ENCODE measurements around the gene CHCHD6.

The CHCHD6 gene

DNA sequence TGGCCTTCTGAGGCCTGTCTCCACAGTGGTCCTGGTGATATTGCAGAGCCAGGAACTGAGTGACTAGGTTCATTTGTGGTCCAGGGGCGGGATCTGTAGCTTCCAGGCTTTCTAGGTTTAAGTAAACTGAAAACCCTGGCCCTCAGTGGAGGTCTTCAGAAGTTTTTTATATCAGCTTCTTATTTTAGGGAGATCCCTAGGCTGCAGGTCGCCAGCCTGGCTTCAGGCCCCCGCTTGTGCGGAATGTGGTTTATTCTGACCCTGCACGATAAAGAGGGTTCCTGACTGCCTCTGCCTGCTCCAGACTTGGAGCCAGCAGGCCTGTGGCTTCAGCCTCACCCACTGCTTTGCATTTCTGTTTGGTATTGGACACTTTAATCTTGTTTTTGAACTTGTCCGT lies 145.0 kb downstream of the CHCHD6 start:
- DNase-seq (ENCODE audit: low read depth, low spot score): no peak
- Histone ChIP-seq H3K27ac (no peak overlapping the region), H3K4me3 (no peak overlapping the region), H3K9ac (ENCODE audit: insufficient read length) (no peak overlapping the region), H3K36me3 (ENCODE audit: insufficient read depth, low read length) (no peaks in the 10 kb centered on the region), H3K9me3 (ENCODE audit: low read depth, low read length) (no peaks in the 10 kb centered on the region)
- TF ChIP-seq POLR2AphosphoS5 (IDR thresholded peaks at IDR 0.05; ENCODE audit: borderline replicate concordance, low read depth, low read length) (no peak), EZH2 (IDR thresholded peaks at IDR 0.05) (no peak)

DNA sequence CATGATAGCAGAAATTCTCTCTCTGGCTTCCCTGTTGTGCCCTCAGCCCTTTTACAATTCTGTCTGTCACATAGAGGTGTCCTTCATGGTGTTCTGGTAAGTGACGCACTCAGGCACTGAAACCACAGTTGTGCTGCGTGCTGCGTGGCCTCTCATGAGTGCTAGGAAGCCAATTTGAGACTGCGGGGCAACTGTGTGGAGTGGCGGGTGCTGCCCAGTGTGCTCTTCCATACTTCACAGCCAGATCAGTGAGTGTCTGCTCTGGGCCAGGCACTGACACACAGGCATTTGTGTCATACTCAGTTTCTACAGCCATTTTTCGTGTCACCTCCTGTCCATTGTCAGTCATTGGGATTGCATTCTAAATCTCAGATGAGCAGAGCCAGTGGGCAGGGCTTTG lies 145.7 kb downstream of the CHCHD6 start:
- no peaks in the 10 kb centered on the region for H3K36me3 ChIP-seq (ENCODE audit: insufficient read depth, low read length)
- TF ChIP-seq EZH2 (IDR thresholded peaks at IDR 0.05) (no peak), FOXP2 (optimal IDR thresholded peaks at IDR 0.05; ENCODE audit: control extremely low read depth, extremely low read length, insufficient read depth) (no peak), POLR2AphosphoS5 (IDR thresholded peaks at IDR 0.05; ENCODE audit: borderline replicate concordance, low read depth, low read length) (no peak)
- H3K9me3 ChIP-seq (ENCODE audit: low read depth, low read length): no peaks in the 10 kb centered on the region
- H3K4me3 ChIP-seq: no peak overlapping the region
- no peak overlapping the region for H3K9ac ChIP-seq (ENCODE audit: insufficient read length)
- no peak overlapping the region for H3K27ac ChIP-seq
- no peak for DNase-seq (ENCODE audit: low read depth, low spot score)

DNA sequence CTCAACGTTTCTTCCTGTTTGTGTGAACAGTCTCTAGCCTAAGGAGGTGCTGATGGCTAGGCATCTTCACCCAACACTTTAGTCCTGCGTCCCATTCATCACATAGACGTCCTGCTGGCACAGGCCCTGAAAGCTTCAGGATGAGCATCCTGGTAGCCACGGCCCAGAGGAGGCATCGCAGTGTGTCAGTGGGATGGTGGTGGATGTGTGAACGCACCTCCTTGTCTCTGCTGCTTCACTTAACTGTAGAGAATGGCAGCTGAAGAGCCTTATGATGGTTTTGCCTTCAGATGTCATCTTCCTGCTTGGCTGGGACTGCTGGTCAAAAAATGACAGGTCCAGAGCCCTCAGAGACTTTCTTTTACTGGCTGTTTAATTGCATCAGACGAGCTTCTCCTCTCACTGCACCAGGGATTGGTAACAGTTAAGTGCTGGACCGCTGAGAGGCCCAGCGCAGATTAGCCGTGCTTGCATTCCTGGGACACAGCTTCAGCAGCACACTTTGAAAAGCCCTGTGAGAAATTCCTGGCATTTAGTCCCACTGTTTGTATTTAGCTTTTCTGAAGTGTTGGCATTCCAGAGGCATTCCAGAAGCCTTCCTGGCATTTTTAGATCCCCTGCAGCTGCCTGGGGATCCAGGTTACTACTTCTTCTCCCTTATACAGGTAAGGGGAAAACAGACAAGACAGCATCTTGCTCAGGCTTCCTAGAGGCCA lies 146.5 kb downstream of the CHCHD6 start:
- TF ChIP-seq POLR2AphosphoS5 (IDR thresholded peaks at IDR 0.05; ENCODE audit: borderline replicate concordance, low read depth, low read length) (no peak), EZH2 (IDR thresholded peaks at IDR 0.05) (no peak), FOXP2 (optimal IDR thresholded peaks at IDR 0.05; ENCODE audit: control extremely low read depth, extremely low read length, insufficient read depth) (no peak)
- Histone ChIP-seq H3K36me3 (ENCODE audit: insufficient read depth, low read length) (no peaks in the 10 kb centered on the region), H3K9me3 (ENCODE audit: low read depth, low read length) (no peaks in the 10 kb centered on the region), H3K4me3 (no peak overlapping the region), H3K9ac (ENCODE audit: insufficient read length) (no peak overlapping the region), H3K27ac (no peak overlapping the region)
- no peak for DNase-seq (ENCODE audit: low read depth, low spot score)

DNA sequence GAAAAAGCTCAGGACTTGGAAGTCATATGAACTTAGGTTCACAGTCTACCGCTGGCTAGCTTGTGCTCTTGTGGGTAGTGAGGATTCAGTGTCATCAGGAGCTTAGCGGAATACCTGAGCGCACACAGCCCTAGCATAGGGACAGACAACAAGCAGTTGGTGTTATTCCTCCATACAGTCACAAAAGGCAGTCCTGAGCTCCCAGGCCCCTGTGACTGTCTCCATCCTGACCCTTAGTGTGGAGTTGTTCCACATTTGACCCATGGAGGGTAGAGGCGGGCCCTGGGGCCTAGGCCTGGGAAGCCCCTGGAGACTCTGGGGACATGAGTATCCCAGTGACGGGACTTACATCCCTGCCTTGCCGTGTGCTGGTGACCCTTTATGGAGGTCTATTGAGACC lies 147.3 kb downstream of the CHCHD6 start:
- no peak for TF ChIP-seq FOXP2 (optimal IDR thresholded peaks at IDR 0.05; ENCODE audit: control extremely low read depth, extremely low read length, insufficient read depth)
- TF ChIP-seq EZH2 (IDR thresholded peaks at IDR 0.05): no peak
- TF ChIP-seq POLR2AphosphoS5 (IDR thresholded peaks at IDR 0.05; ENCODE audit: borderline replicate concordance, low read depth, low read length): no peak
- H3K36me3 ChIP-seq (ENCODE audit: insufficient read depth, low read length): no peaks in the 10 kb centered on the region
- no peak for DNase-seq (ENCODE audit: low read depth, low spot score)
- no peak overlapping the region for H3K4me3 ChIP-seq
- H3K27ac ChIP-seq: no peak overlapping the region
- H3K9ac ChIP-seq (ENCODE audit: insufficient read length): no peak overlapping the region
- H3K9me3 ChIP-seq (ENCODE audit: low read depth, low read length): no peaks in the 10 kb centered on the region

DNA sequence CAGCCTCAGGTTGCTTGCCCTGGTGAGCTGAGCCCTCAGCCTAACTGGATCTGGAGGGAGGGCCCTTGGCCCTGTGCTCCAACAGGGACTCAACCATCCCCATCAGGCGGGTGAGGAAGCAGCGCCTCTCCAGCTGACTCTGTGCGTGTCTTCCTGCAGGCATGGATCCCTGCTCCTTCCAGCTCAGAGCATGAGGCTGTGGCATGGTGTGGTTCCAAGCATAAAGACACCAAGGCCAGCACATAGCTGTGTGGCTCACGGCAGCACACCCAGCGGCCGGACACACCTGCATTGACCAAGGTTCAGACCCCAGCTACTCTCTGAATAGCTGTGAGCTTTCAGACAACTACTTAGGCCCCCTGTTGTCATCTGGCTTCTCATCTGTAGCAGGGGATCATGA lies 147.9 kb downstream of the CHCHD6 start:
- Histone ChIP-seq H3K9ac (ENCODE audit: insufficient read length) (no peak overlapping the region), H3K9me3 (ENCODE audit: low read depth, low read length) (no peaks in the 10 kb centered on the region), H3K27ac (no peak overlapping the region), H3K36me3 (ENCODE audit: insufficient read depth, low read length) (no peaks in the 10 kb centered on the region), H3K4me3 (no peak overlapping the region)
- TF ChIP-seq FOXP2 (optimal IDR thresholded peaks at IDR 0.05; ENCODE audit: control extremely low read depth, extremely low read length, insufficient read depth): no peak
- no peak for TF ChIP-seq EZH2 (IDR thresholded peaks at IDR 0.05)
- no peak for TF ChIP-seq POLR2AphosphoS5 (IDR thresholded peaks at IDR 0.05; ENCODE audit: borderline replicate concordance, low read depth, low read length)
- no peak for DNase-seq (ENCODE audit: low read depth, low spot score)

DNA sequence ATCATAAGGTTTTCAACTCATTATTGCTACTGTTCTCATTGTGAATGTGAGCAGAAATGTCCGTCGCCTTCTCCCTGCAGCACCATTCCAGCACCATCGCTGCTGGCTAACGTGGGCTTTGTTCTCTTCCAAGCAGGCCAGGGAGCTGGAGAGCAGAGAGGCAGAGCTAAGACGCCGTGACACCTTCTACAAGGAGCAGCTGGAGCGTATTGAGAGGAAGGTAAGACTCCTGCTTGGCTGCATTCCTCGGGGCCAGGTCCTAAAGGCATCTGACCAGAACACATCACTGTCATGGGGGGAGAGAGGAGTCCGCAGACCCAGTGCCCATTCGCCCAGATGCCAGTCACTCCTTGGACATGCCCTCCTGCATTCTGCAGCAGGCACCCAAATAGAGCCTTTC lies 148.5 kb downstream of the CHCHD6 start:
- Histone ChIP-seq H3K27ac (no peak overlapping the region), H3K4me3 (no peak overlapping the region), H3K9me3 (ENCODE audit: low read depth, low read length) (no peaks in the 10 kb centered on the region), H3K9ac (ENCODE audit: insufficient read length) (no peak overlapping the region), H3K36me3 (ENCODE audit: insufficient read depth, low read length) (no peaks in the 10 kb centered on the region)
- TF ChIP-seq POLR2AphosphoS5 (IDR thresholded peaks at IDR 0.05; ENCODE audit: borderline replicate concordance, low read depth, low read length) (no peak), FOXP2 (optimal IDR thresholded peaks at IDR 0.05; ENCODE audit: control extremely low read depth, extremely low read length, insufficient read depth) (no peak), EZH2 (IDR thresholded peaks at IDR 0.05) (no peak)
- DNase-seq (ENCODE audit: low read depth, low spot score): no peak

DNA sequence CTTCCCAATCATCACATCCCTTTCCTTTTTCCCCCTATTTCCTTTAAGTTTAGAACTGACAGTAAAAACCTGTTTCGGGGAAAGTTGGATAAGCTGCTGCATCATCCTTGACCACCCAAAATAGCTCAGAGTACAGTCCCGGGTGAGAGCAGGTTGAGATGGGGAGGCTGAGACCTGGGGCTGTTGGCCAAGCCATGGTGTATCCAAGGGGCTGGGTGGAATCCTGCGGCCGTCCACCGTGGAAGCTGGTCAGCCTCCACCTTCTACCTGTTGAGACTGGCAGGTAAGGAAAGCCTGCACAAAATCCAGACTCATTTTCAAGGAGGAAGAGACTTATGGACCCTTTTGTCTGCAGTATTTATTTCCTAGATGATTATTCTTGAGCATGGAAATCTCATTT lies 150.6 kb downstream of the CHCHD6 start:
- no peak for DNase-seq (ENCODE audit: low read depth, low spot score)
- no peaks in the 10 kb centered on the region for H3K36me3 ChIP-seq (ENCODE audit: insufficient read depth, low read length)
- H3K4me3 ChIP-seq: no peak overlapping the region
- no peak overlapping the region for H3K9ac ChIP-seq (ENCODE audit: insufficient read length)
- no peaks in the 10 kb centered on the region for H3K9me3 ChIP-seq (ENCODE audit: low read depth, low read length)
- TF ChIP-seq EZH2 (IDR thresholded peaks at IDR 0.05): no peak
- no peak for TF ChIP-seq POLR2AphosphoS5 (IDR thresholded peaks at IDR 0.05; ENCODE audit: borderline replicate concordance, low read depth, low read length)
- TF ChIP-seq FOXP2 (optimal IDR thresholded peaks at IDR 0.05; ENCODE audit: control extremely low read depth, extremely low read length, insufficient read depth): no peak
- H3K27ac ChIP-seq: no peak overlapping the region

DNA sequence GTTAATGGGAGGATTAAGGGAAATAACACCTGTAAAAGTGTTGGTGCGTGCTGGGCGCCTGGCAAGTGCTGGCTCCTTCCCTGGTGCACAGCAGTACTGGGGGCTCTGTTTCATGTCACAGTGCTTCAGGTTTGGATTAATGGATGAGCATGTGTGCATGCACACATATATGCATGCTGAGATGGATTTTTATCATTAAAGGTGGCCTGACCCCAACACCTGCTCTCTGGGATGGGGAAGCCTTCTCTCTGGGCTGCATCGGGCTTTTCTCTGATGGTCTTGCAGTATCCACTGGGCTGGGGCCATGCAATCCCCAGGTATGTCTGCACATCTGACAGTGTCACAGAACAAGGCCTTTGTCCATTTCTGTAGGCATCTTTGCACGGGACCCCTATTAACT lies 151.3 kb downstream of the CHCHD6 start:
- no peak for TF ChIP-seq POLR2AphosphoS5 (IDR thresholded peaks at IDR 0.05; ENCODE audit: borderline replicate concordance, low read depth, low read length)
- TF ChIP-seq EZH2 (IDR thresholded peaks at IDR 0.05): no peak
- TF ChIP-seq FOXP2 (optimal IDR thresholded peaks at IDR 0.05; ENCODE audit: control extremely low read depth, extremely low read length, insufficient read depth): no peak
- no peak overlapping the region for H3K27ac ChIP-seq
- no peaks in the 10 kb centered on the region for H3K9me3 ChIP-seq (ENCODE audit: low read depth, low read length)
- no peak overlapping the region for H3K4me3 ChIP-seq
- H3K9ac ChIP-seq (ENCODE audit: insufficient read length): no peak overlapping the region
- no peak for DNase-seq (ENCODE audit: low read depth, low spot score)
- H3K36me3 ChIP-seq (ENCODE audit: insufficient read depth, low read length): no peaks in the 10 kb centered on the region

DNA sequence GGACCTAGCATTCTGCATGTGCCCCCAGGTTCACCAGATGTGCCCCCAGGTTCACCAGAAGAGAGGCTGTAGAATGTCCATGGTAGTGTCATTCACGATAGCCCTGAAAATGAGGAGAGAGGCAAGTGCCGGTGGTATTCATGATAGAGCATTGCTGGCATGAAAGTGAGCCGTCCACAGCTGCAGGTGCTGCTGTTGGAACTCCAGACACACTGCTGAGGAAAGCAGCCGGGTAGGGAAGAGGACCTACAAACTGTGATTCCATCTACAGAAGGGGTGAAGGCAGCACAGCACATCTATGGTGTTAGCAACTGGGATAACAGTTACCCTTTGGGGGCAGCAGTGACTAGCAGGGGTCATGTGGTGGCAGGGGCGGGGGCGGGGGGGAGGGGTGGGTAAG lies 153.9 kb downstream of the CHCHD6 start:
- H3K4me3 ChIP-seq: no peak overlapping the region
- H3K27ac ChIP-seq: no peak overlapping the region
- no peak for DNase-seq (ENCODE audit: low read depth, low spot score)
- TF ChIP-seq EZH2 (IDR thresholded peaks at IDR 0.05) (no peak), POLR2AphosphoS5 (IDR thresholded peaks at IDR 0.05; ENCODE audit: borderline replicate concordance, low read depth, low read length) (no peak), FOXP2 (optimal IDR thresholded peaks at IDR 0.05; ENCODE audit: control extremely low read depth, extremely low read length, insufficient read depth) (no peak)
- H3K36me3 ChIP-seq (ENCODE audit: insufficient read depth, low read length): no peaks in the 10 kb centered on the region
- H3K9me3 ChIP-seq (ENCODE audit: low read depth, low read length): no peaks in the 10 kb centered on the region
- H3K9ac ChIP-seq (ENCODE audit: insufficient read length): no peak overlapping the region

All from SK-N-MC (cell line).